ENCODE measurements around the gene FBXO38.

The FBXO38 gene

DNA sequence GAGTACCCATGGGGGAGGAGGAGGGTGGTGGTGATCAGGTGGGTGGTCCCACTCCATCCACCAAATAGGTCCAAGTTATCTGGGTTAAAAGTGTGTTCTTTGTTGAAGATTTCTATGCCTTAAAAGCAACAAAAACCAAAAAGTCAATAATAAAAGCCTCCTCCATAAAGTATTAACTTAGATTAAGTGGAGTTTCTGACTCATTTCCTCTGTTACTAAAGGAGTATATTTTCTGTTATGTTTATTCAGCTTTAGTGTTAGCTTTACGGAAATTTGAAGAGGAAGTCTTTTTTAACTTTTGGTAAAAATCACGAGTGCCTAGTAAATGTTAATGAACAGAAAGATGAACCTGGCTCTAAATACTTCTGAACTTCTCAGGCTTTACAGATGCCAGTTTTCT is 17.8 kb downstream of the FBXO38 start:
- H3K9me3 ChIP-seq (replicated peaks in 1 of 11): peaks cover 0 to 11% (median 0%) of the 10 kb centered on the region in 11 experiments; a peak in 2 of 22 replicates
- H3K9ac ChIP-seq: peak overlapping the region in 10 of 11 experiments; percentile 2 to 76 (median 48); a peak in 13 of 22 replicates
- H4K20me1 ChIP-seq: peaks cover 0 to 6% (median 0%) of the 10 kb centered on the region in 11 experiments; a peak in 2 of 22 replicates
- H3K4me3 ChIP-seq: peak overlapping the region in 2 of 10 experiments; percentile 1 to 51; a peak in 4 of 20 replicates
- peaks cover 66 to 95% (median 87%) of the 10 kb centered on the region in 11 experiments for H3K36me3 ChIP-seq
- H3K27me3 ChIP-seq: no peaks in the 10 kb centered on the region
- H3K27ac ChIP-seq: peak overlapping the region; percentile 38 to 93 (median 83); a peak in 20 of 22 replicates
- peak overlapping the region; percentile 31 to 90 (median 70); a peak in 19 of 22 replicates for H3K4me2 ChIP-seq
- TF ChIP-seq Cebpa-rat (IDR thresholded peaks at IDR 0.05): no peak
- peaks cover 21 to 89% (median 56%) of the 10 kb centered on the region in 10 experiments; a peak in 19 of 20 replicates for H3K4me1 ChIP-seq

DNA sequence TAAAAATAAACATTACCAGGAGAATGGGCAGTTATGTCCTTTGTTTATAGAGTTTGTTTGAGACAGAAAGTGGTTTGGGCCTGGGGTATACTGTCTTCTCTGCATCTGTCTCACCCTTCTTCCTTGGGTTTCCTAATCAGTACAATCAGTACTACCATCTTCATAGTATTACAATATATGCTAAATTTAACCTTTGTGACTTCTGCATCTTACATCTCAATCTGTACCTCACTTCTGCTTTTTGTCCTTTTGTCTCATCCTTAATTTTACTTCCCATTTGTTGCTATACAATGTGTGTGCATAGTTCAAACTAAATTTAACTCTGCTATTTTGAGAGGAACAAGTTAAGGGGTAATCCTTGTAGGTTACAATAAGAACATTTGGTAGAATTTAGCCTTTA is 19.6 kb downstream of the FBXO38 start:
- Histone ChIP-seq H3K4me3 (peak overlapping the region in 1 of 10 experiments; percentile 21; a peak in 1 of 20 replicates), H3K27me3 (no peaks in the 10 kb centered on the region), H3K9me3 (replicated peaks in 1 of 11) (peaks cover 0 to 5% (median 0%) of the 10 kb centered on the region in 11 experiments; a peak in 2 of 22 replicates), H3K36me3 (peaks cover 75 to 97% (median 90%) of the 10 kb centered on the region in 11 experiments), H4K20me1 (peaks cover 0 to 6% (median 0%) of the 10 kb centered on the region in 11 experiments; a peak in 2 of 22 replicates), H3K9ac (peak overlapping the region in 7 of 11 experiments; percentile 31 to 75 (median 62); a peak in 15 of 22 replicates), H3K4me2 (peak overlapping the region in 10 of 11 experiments; percentile 23 to 90 (median 70); a peak in 19 of 22 replicates), H3K27ac (peak overlapping the region; percentile 51 to 93 (median 83); a peak in 20 of 22 replicates), H3K4me1 (peaks cover 21 to 75% (median 47%) of the 10 kb centered on the region in 10 experiments; a peak in 19 of 20 replicates)
- peak in 1 of 11 experiments; percentile 37; a peak in 1 of 22 replicates for TF ChIP-seq Cebpa-rat (IDR thresholded peaks at IDR 0.05)

DNA sequence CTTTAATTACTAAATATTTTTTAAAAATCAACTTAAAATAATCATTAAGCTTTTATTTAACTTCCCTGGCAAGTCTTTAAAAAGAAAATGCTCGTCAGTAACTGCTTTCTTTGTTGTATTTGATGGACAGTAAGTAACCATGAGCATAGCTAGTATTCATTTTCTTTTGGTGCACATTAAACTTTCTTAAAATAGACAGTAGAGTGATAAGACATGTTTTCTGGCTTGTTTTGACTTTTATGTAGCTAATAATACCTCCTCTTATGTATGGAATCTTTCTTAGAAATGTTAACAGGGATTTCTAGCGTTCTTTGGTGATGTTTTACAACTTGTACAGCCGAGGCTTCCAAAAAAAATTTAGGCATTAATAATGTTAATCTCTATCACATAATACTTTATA is 22.6 kb downstream of the FBXO38 start:
- H3K9me3 ChIP-seq (replicated peaks in 1 of 11): peaks cover 0 to 5% (median 0%) of the 10 kb centered on the region in 11 experiments; a peak in 2 of 22 replicates
- peak overlapping the region in 1 of 11 experiments; percentile 17; a peak in 3 of 22 replicates for H3K27ac ChIP-seq
- no peak for TF ChIP-seq Cebpa-rat (IDR thresholded peaks at IDR 0.05)
- no peak overlapping the region for H3K4me2 ChIP-seq
- H4K20me1 ChIP-seq: peaks cover 0 to 6% (median 0%) of the 10 kb centered on the region in 11 experiments; a peak in 2 of 22 replicates
- H3K27me3 ChIP-seq: no peaks in the 10 kb centered on the region
- H3K9ac ChIP-seq: no peak overlapping the region
- peaks cover 17 to 58% (median 30%) of the 10 kb centered on the region in 10 experiments; a peak in 19 of 20 replicates for H3K4me1 ChIP-seq
- H3K36me3 ChIP-seq: peaks cover 80 to 99% (median 93%) of the 10 kb centered on the region in 11 experiments
- no peak overlapping the region for H3K4me3 ChIP-seq

DNA sequence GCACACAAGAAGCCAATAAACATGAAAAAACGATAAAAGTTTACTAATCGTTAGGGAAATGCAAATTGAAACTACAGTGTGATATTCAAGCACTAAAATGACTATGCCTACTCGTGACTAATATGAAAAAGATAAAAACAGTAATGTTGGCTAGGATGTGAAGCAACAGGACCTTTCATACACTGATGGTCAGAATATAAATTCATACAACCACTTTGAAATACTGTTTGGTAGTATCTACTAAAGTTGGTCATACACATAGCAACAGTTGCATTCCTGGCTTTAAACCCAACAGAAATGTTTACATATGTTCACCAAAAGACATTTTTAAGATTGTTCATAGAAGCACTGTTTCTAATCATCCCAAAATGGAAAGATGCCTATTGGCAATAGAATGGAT is 24.3 kb downstream of the FBXO38 start:
- H3K4me3 ChIP-seq: no peak overlapping the region
- peaks cover 2 to 41% (median 14%) of the 10 kb centered on the region in 10 experiments; a peak in 18 of 20 replicates for H3K4me1 ChIP-seq
- H3K36me3 ChIP-seq: peaks cover 82 to 99% (median 94%) of the 10 kb centered on the region in 11 experiments
- H4K20me1 ChIP-seq: peaks cover 0 to 6% (median 0%) of the 10 kb centered on the region in 11 experiments; a peak in 2 of 22 replicates
- TF ChIP-seq Cebpa-rat (IDR thresholded peaks at IDR 0.05): no peak
- no peak overlapping the region for H3K4me2 ChIP-seq
- H3K9me3 ChIP-seq (replicated peaks in 1 of 11): peaks cover 0 to 5% (median 0%) of the 10 kb centered on the region in 11 experiments; a peak in 2 of 22 replicates
- H3K27ac ChIP-seq: no peak overlapping the region
- no peaks in the 10 kb centered on the region for H3K27me3 ChIP-seq
- H3K9ac ChIP-seq: no peak overlapping the region

DNA sequence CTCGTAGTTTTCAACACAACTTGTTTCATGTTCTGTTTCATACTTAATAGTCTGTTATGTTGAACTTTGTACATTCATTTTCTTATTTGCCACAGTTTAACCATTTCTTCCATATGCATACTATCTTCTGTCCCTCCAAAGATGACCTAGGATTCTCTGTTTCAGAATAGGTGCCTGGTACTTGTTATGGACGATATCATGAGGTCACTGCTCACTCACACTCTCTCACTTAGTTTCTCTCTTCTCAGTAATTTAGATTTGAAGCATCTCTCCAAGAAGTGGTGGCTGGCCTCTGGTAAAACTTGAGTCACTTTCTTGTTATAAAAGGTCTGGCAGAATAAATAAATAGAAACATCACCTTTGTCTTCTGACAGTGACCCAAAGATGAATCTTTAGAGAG is 28.4 kb downstream of the FBXO38 start:
- no peak for TF ChIP-seq Cebpa-rat (IDR thresholded peaks at IDR 0.05)
- Histone ChIP-seq H3K4me2 (no peak overlapping the region), H3K4me1 (peaks cover 0 to 14% (median 0%) of the 10 kb centered on the region in 10 experiments; a peak in 5 of 20 replicates), H3K27ac (no peak overlapping the region), H3K27me3 (no peaks in the 10 kb centered on the region), H3K4me3 (no peak overlapping the region), H4K20me1 (peaks cover 0 to 6% (median 0%) of the 10 kb centered on the region in 11 experiments; a peak in 2 of 22 replicates), H3K36me3 (peaks cover 97 to 100% (median 100%) of the 10 kb centered on the region in 11 experiments), H3K9me3 (replicated peaks in 1 of 11) (no peaks in the 10 kb centered on the region), H3K9ac (no peak overlapping the region)

DNA sequence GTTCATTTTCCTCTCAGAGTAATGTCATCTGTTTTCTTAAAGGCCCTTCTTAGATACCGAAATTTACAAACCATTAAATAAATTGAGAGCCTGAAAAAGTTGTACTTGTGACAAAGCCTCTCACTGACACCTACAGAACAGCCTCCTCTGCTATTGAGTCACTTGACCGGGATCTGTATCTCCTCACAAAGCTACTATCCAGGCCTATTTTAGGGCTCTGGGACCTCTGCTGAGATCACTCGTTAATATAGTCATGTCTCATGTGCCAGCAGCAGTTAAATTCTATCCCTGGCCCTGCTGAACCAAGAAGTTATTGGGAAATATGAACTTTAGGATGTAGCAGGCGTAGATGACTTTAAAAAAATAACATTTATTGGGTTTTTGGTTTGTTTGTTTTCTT is 31.1 kb downstream of the FBXO38 start:
- Histone ChIP-seq H3K4me2 (no peak overlapping the region), H3K9me3 (replicated peaks in 1 of 11) (no peaks in the 10 kb centered on the region), H3K36me3 (peaks cover 96 to 100% (median 100%) of the 10 kb centered on the region in 11 experiments), H3K4me3 (no peak overlapping the region), H4K20me1 (peaks cover 0 to 24% (median 0%) of the 10 kb centered on the region in 11 experiments; a peak in 4 of 22 replicates), H3K27me3 (no peaks in the 10 kb centered on the region), H3K4me1 (peaks cover 0 to 5% (median 0%) of the 10 kb centered on the region in 10 experiments; a peak in 4 of 20 replicates), H3K9ac (no peak overlapping the region), H3K27ac (no peak overlapping the region)
- TF ChIP-seq Cebpa-rat (IDR thresholded peaks at IDR 0.05): no peak

DNA sequence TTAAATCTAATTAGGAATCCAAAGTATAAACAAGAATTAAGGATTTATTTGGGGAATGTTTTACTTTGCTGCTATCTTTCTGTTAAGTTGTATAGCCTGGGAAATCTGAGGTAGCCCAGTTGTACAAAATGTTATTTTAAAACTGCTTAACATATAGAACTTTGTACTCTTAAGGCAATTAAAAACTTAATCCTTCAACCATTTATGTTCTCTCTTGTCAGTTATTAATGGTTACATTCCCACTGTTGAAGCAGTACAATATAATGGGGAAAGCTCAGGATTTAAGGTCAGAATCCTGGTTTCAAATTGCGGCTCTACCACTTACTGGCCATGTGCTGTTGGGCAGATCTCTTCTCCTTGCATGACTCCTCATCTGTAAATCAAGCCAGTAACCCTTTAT is 32.7 kb downstream of the FBXO38 start:
- no peaks in the 10 kb centered on the region for H3K9me3 ChIP-seq (replicated peaks in 1 of 11)
- H3K4me3 ChIP-seq: no peak overlapping the region
- no peaks in the 10 kb centered on the region for H3K4me1 ChIP-seq
- H3K27me3 ChIP-seq: no peaks in the 10 kb centered on the region
- H3K4me2 ChIP-seq: no peak overlapping the region
- no peak overlapping the region for H3K27ac ChIP-seq
- no peak overlapping the region for H3K9ac ChIP-seq
- peaks cover 94 to 100% (median 98%) of the 10 kb centered on the region in 11 experiments for H3K36me3 ChIP-seq
- TF ChIP-seq Cebpa-rat (IDR thresholded peaks at IDR 0.05): no peak
- H4K20me1 ChIP-seq: peaks cover 0 to 25% (median 0%) of the 10 kb centered on the region in 11 experiments; a peak in 4 of 22 replicates

DNA sequence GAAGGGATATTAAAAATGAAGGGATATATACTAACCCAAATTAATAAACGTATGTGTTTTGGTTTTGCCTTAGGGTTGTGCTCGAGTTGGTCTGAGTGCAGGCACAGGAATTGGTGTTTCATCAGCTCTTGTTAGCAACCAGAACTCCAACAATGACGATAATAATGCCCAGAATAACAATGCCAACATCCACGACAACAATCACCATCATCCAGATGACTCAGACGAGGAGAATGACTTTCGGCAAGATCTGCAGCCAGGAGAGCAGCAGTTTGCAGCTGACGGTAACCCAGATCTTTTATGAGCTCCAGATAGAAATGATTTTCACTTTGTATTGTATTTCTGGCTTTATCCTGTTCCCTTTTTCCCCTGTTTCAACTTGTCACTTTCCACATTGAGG is 33.2 kb downstream of the FBXO38 start:
- Histone ChIP-seq H3K4me3 (no peak overlapping the region), H3K9me3 (replicated peaks in 1 of 11) (no peaks in the 10 kb centered on the region), H3K27me3 (no peaks in the 10 kb centered on the region), H3K4me1 (no peaks in the 10 kb centered on the region), H3K27ac (no peak overlapping the region), H3K4me2 (no peak overlapping the region), H4K20me1 (peaks cover 0 to 25% (median 0%) of the 10 kb centered on the region in 11 experiments; a peak in 4 of 22 replicates), H3K9ac (no peak overlapping the region), H3K36me3 (peaks cover 95 to 100% (median 98%) of the 10 kb centered on the region in 11 experiments)
- no peak for TF ChIP-seq Cebpa-rat (IDR thresholded peaks at IDR 0.05)

DNA sequence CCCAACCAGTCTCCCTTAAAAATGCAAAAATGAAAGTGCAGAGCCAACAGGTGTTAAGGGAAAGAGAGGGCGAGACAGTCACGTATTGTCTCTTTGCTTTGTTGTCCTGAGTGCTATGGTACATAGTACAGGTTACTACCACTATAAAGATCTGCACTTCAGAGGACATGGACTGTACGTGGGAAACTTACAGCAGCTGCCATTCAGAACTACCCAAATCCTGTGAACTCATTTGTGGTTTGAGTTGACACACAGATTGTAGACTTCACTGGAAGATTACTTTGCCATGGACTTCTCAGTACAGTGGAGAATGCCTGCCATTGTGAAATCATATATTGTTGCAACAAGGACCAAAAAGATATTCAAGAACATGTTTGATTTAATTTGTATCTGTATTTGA is 34.8 kb downstream of the FBXO38 start:
- no peak overlapping the region for H3K4me3 ChIP-seq
- H3K27ac ChIP-seq: no peak overlapping the region
- H4K20me1 ChIP-seq: peaks cover 0 to 31% (median 0%) of the 10 kb centered on the region in 11 experiments; a peak in 5 of 22 replicates
- no peak overlapping the region for H3K9ac ChIP-seq
- no peaks in the 10 kb centered on the region for H3K9me3 ChIP-seq (replicated peaks in 1 of 11)
- H3K36me3 ChIP-seq: peaks cover 95 to 100% (median 98%) of the 10 kb centered on the region in 11 experiments
- no peak for TF ChIP-seq Cebpa-rat (IDR thresholded peaks at IDR 0.05)
- H3K27me3 ChIP-seq: no peaks in the 10 kb centered on the region
- no peaks in the 10 kb centered on the region for H3K4me1 ChIP-seq
- no peak overlapping the region for H3K4me2 ChIP-seq

Measured in BLaER1 treated with 17β-estradiol and CSF1 and Interleukin-3, amounts not matched to agents 10 nM and 100 nM (cell line).